Adrenal gland (tissue), 5 donors: ENCODE data around the gene ETNPPL.

Source experiments
- CTCF ChIP-seq, 6 experiments: fragments of 450-650 bp in 4 of 6; fragments of 200-600 bp in 2 of 6; sonication (generic) in 1 of 6; IDR thresholded peaks; 1 replicate in 5 of 6; 2 replicates in 1 of 6; pipeline versions ENCODE4 v1.5.1 to v1.8.0; 2016 to 2021; ENCODE audit warnings: antibody characterized with exemption in 6 of 6, mild to moderate bottlenecking in 2 of 6, moderate library complexity in 1 of 6
- POLR2A ChIP-seq, 2 donors: fragments of 450-650 bp; IDR thresholded peaks; one replicate each; pipeline ENCODE4 v1.6.1; 2017; ENCODE audit warnings: antibody characterized with exemption in 2 of 2, mild to moderate bottlenecking in 2 of 2, moderate library complexity in 1 of 2
- donor health status: DM: no; HTN: no; CAD: no.

GRCh38 chr4:108811486-108811885 is 48.6 kb upstream of the ETNPPL start:
- TF ChIP-seq CTCF (IDR thresholded peaks at IDR 0.05) = no peak
- TF ChIP-seq POLR2A (IDR thresholded peaks at IDR 0.05) = no peak
